Measurements from ENCODE around the gene UBQLN4. TPM values are rescaled to one million over a fixed set of nuclear protein-coding genes. Genes with fewer than 3 reads are reported as not detected.

UBQLN4 gene
- polyA plus RNA-seq, 3 donors = 2.3 to 15.9 (median 2.9) TPM

- H3K36me3 ChIP-seq (replicated peaks in 1 of 2; ENCODE audit: control insufficient read depth in 1 of 2, insufficient read depth in 2 of 2, low read length in 2 of 2) = no peaks in the 10 kb centered on the region
- peaks cover 49% of the 10 kb centered on the region for H3K4me1 Mint-ChIP-seq
- no peaks in the 10 kb centered on the region for H4K20me1 ChIP-seq (ENCODE audit: insufficient read depth, low read length)
- 0% methylated on average over 2 of the region's 6 CpGs for WGBS (ENCODE audit: insufficient coverage)
- TF ChIP-seq, protein P1, sequence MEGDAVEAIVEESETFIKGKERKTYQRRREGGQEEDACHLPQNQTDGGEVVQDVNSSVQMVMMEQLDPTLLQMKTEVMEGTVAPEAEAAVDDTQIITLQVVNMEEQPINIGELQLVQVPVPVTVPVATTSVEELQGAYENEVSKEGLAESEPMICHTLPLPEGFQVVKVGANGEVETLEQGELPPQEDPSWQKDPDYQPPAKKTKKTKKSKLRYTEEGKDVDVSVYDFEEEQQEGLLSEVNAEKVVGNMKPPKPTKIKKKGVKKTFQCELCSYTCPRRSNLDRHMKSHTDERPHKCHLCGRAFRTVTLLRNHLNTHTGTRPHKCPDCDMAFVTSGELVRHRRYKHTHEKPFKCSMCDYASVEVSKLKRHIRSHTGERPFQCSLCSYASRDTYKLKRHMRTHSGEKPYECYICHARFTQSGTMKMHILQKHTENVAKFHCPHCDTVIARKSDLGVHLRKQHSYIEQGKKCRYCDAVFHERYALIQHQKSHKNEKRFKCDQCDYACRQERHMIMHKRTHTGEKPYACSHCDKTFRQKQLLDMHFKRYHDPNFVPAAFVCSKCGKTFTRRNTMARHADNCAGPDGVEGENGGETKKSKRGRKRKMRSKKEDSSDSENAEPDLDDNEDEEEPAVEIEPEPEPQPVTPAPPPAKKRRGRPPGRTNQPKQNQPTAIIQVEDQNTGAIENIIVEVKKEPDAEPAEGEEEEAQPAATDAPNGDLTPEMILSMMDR (IDR thresholded peaks at IDR 0.05) = no peak
- H3K4me3 ChIP-seq (replicated peaks in 1 of 3; ENCODE audit: low read depth in 2 of 3, low read length in 3 of 3) = peak overlapping the region; percentile 6 to 72 (median 28)
- peaks cover 7% of the 10 kb centered on the region for H3K79me2 ChIP-seq (ENCODE audit: insufficient read depth, low read length)
- peak; percentile 93 to 98 (median 95) for DNase-seq
- H3K36me3 Mint-ChIP-seq = peaks cover 0 to 10% of the 10 kb centered on the region in 2 donors
- H3K27ac Mint-ChIP-seq = peak overlapping the region; percentile 97 to 100 (median 99)
- peak overlapping the region; percentile 81 for H3K9ac ChIP-seq (ENCODE audit: insufficient read depth, low read length, poor library complexity, severe bottlenecking)
- intact Hi-C loops (cut with micrococcal nuclease) = loop anchor here in 1 of 2 donors (2.0 kb wide), 1 partner anchor 27 kb away; no protein-coding TSS in a partner anchor
- H3K4me2 ChIP-seq (replicated peaks; ENCODE audit: extremely low read depth, low read length, poor library complexity, severe bottlenecking) = peak overlapping the region; percentile 74
- H3K9me3 ChIP-seq (replicated peaks in 1 of 2; ENCODE audit: control insufficient read depth in 1 of 2, insufficient read depth in 1 of 2, low read length in 2 of 2) = no peaks in the 10 kb centered on the region
- no peaks in the 10 kb centered on the region for H3K27me3 ChIP-seq (ENCODE audit: control insufficient read depth in 2 of 2, insufficient read depth in 2 of 2, low read length in 2 of 2)
- H3K27ac ChIP-seq (ENCODE audit: low read depth in 1 of 2, low read length in 2 of 2) = peak overlapping the region; percentile 94 to 97
- no peaks in the 10 kb centered on the region for H3K9me3 Mint-ChIP-seq
- H3K4me3 Mint-ChIP-seq = peak overlapping the region; percentile 79 to 89
- H3K4me1 ChIP-seq (ENCODE audit: control insufficient read depth in 1 of 2, insufficient read depth in 2 of 2, low read length in 2 of 2) = peaks cover 40 to 41% of the 10 kb centered on the region in 2 donors
- no peak overlapping the region for H2AFZ ChIP-seq (ENCODE audit: insufficient read depth, low read depth, low read length, poor library complexity, severe bottlenecking)
- H3K27me3 Mint-ChIP-seq (ENCODE audit: low read depth in 3 of 3) = peaks cover 0 to 1% (median 0%) of the 10 kb centered on the region in 3 donors
Measured at GRCh38 chr1:155990005-155990739, 63.4 kb downstream of the UBQLN4 start.

DNA sequence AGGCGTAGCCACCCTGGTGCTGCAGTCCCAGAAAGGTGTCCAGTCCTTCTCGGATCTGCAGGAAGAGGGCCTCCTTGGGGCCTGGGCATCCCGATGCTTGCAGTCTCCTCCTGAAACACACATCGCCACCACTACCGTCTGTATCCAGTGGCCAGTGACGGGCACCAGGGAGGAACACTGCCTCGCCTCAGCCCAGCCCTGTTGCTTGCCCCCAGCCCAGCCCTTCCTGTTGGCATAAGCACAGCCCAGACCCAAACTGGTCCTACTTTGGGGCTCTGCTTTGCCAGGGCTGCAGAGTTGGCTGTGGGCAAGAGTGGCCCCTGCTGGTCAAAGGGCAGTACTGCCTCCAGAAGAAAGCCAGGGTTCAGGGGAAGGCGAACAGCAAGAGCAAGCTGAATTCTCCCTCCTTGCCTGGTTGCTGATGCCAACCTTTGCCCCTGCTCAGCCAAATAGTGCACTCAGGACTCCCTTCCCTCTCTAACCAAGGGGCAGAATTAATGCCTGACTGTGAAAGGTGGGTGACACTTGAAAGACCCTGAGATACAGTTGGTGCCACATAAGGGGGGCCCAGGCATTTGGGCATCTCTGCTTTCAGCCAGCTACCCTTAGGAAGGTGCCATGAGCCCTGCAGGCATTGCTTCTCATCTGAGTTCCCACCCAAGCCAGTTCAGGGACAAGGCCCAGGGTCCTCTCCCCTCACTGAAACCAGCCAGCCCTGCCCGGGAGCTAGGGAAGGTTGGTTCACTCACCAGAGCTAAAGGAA, 64.2 kb downstream of the UBQLN4 start:
- H3K4me3 Mint-ChIP-seq = peak overlapping the region; percentile 79 to 89
- peak overlapping the region; percentile 81 for H3K9ac ChIP-seq (ENCODE audit: insufficient read depth, low read length, poor library complexity, severe bottlenecking)

More for the DNA sequence above, 64.2 kb downstream of the UBQLN4 start:
- H3K4me2 ChIP-seq (replicated peaks; ENCODE audit: extremely low read depth, low read length, poor library complexity, severe bottlenecking) = peak overlapping the region; percentile 74
- H3K27me3 ChIP-seq (ENCODE audit: control insufficient read depth in 2 of 2, insufficient read depth in 2 of 2, low read length in 2 of 2) = no peaks in the 10 kb centered on the region
- peak overlapping the region; percentile 97 to 100 (median 99) for H3K27ac Mint-ChIP-seq
- peaks cover 50% of the 10 kb centered on the region for H3K4me1 Mint-ChIP-seq
- TF ChIP-seq, protein P1 (IDR thresholded peaks at IDR 0.05) = peak; percentile 99
- no peaks in the 10 kb centered on the region for H3K27me3 Mint-ChIP-seq (ENCODE audit: low read depth in 3 of 3)
- H3K4me3 ChIP-seq (replicated peaks in 1 of 3; ENCODE audit: low read depth in 2 of 3, low read length in 3 of 3) = peak overlapping the region; percentile 28 to 72 (median 35)
- peaks cover 9% of the 10 kb centered on the region for H3K79me2 ChIP-seq (ENCODE audit: insufficient read depth, low read length)
- H3K9me3 Mint-ChIP-seq = no peaks in the 10 kb centered on the region
- H4K20me1 ChIP-seq (ENCODE audit: insufficient read depth, low read length) = no peaks in the 10 kb centered on the region
- peak overlapping the region; percentile 94 to 97 for H3K27ac ChIP-seq (ENCODE audit: low read depth in 1 of 2, low read length in 2 of 2)
- 15% methylated on average over 9 of the region's 9 CpGs for WGBS (ENCODE audit: insufficient coverage)
- H3K9me3 ChIP-seq (replicated peaks in 1 of 2; ENCODE audit: control insufficient read depth in 1 of 2, insufficient read depth in 1 of 2, low read length in 2 of 2) = no peaks in the 10 kb centered on the region
- no peaks in the 10 kb centered on the region for H3K36me3 ChIP-seq (replicated peaks in 1 of 2; ENCODE audit: control insufficient read depth in 1 of 2, insufficient read depth in 2 of 2, low read length in 2 of 2)
- H2AFZ ChIP-seq (ENCODE audit: insufficient read depth, low read depth, low read length, poor library complexity, severe bottlenecking) = peak overlapping the region; percentile 15
- intact Hi-C loops (cut with micrococcal nuclease) = loop anchor here (1.0 to 2.0 kb wide), 4 partner anchors 10 to 51 kb away; no protein-coding TSS in a partner anchor
- peaks cover 40 to 41% of the 10 kb centered on the region in 2 donors for H3K4me1 ChIP-seq (ENCODE audit: control insufficient read depth in 1 of 2, insufficient read depth in 2 of 2, low read length in 2 of 2)
- DNase-seq = peak; percentile 80 to 89 (median 85)
- peaks cover 0 to 8% of the 10 kb centered on the region in 2 donors for H3K36me3 Mint-ChIP-seq
